Large intestine (tissue), 3 donors: ENCODE results near the gene LIPH. TPM values are rescaled to one million over a fixed set of nuclear protein-coding genes. Genes with fewer than 3 reads are reported as not detected.
"Not testable (repeated sequence)": the region's sequence is repeated elsewhere in the genome, so short reads cannot be mapped to it uniquely, and the experiment has no call there.

Experiments
- DNase-seq, 2 donors: peaks; one replicate each; pipeline versions ENCODE4 v3.0.0 to v3.0.0-alpha.2; 2013
- H3K27ac ChIP-seq: one replicate; pipeline ENCODE4 v1.5.1; 2013; ENCODE audit warnings: low read length
- H3K27me3 ChIP-seq: 2 replicates; pipeline ENCODE4 v1.6.1; 2013; ENCODE audit warnings: low read length; ENCODE audit not compliant: control insufficient read depth, insufficient read depth
- H3K36me3 ChIP-seq: 2 replicates; pipeline ENCODE4 v1.6.1; 2013; ENCODE audit warnings: low read length; ENCODE audit not compliant: control insufficient read depth, insufficient read depth
- H3K4me1 ChIP-seq: one replicate; pipeline ENCODE4 v1.6.1; 2013; ENCODE audit warnings: low read length; ENCODE audit not compliant: control insufficient read depth, insufficient read depth
- H3K4me3 ChIP-seq: one replicate; pipeline ENCODE4 v1.5.1; 2013; ENCODE audit warnings: low read length
- H3K9me3 ChIP-seq: one replicate; pipeline ENCODE4 v1.6.1; 2013; ENCODE audit warnings: mild to moderate bottlenecking, low read depth, low read length, moderate library complexity; ENCODE audit not compliant: control insufficient read depth
- WGBS: methylation state at CpG from one replicate; pipeline ENCODE4 v1.1.5; 2013; ENCODE audit warnings: low lambda C conversion rate; ENCODE audit not compliant: insufficient coverage; 5-methylcytosine and 5-hydroxymethylcytosine counted together
- polyA plus RNA-seq: library from polyadenylated mRNA; unstranded; fragments of 120-200 nt; gene quantifications from one replicate; pipeline ENCODE4 v1.2.1, GENCODE V29; 2013

The LIPH gene
- polyA plus RNA-seq, 1 donor = 6.9 TPM

DNA sequence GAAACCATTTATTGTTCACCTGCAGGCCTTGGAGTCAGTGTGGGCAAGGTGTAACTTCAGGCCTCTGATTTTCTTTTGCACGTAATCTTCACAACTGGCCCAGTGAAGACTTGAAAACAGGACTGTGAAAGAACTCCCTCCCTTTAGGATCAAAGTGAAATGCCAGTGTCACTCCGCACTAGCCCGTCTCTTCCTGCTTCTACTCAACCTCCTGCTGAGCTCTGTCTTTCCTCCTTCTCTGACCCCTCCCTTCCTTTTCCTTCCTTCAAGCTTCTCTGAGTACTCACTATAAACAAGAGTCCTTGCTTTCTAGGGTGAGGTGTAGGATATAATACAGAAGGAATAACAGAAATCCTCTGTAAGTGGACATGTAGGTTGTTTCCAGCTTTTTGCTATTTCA, 82.1 kb downstream of the LIPH start:
- H3K36me3 ChIP-seq = peaks cover 66% of the 10 kb centered on the region

DNA sequence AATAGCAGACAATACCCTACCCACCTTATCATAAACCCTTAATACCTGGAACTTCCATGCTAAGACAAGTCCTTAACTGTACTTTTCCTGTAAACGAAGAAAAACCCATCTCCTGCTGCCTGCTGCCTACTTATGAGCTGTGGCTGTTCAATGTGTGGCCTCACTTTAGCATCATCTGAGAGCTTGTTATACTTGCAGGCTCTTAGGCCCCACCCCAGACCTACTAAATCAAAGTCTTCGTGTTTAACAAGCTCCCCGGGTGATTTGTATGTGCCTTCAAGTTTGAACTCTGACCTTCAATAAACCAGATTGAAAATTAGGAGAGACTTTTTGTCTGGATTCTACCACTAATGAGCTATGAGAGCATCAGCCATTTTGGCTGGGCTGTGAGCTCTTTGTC, 82.8 kb downstream of the LIPH start:
- Histone ChIP-seq H3K27me3 (no peaks in the 10 kb centered on the region), H3K9me3 (no peaks in the 10 kb centered on the region), H3K4me3 (no peak overlapping the region), H3K4me1 (no peaks in the 10 kb centered on the region), H3K27ac (no peak overlapping the region), H3K36me3 (peaks cover 65% of the 10 kb centered on the region)
- WGBS = no CpG with 5 or more reads among the region's 3 CpGs
- no peak for DNase-seq

More for the DNA sequence above, 82.1 kb downstream of the LIPH start:
- no peak overlapping the region for H3K4me3 ChIP-seq
- no peaks in the 10 kb centered on the region for H3K27me3 ChIP-seq
- 94% methylated on average over 3 of the region's 3 CpGs for WGBS
- no peaks in the 10 kb centered on the region for H3K4me1 ChIP-seq
- no peaks in the 10 kb centered on the region for H3K9me3 ChIP-seq
- H3K27ac ChIP-seq = no peak overlapping the region
- no peak for DNase-seq

DNA sequence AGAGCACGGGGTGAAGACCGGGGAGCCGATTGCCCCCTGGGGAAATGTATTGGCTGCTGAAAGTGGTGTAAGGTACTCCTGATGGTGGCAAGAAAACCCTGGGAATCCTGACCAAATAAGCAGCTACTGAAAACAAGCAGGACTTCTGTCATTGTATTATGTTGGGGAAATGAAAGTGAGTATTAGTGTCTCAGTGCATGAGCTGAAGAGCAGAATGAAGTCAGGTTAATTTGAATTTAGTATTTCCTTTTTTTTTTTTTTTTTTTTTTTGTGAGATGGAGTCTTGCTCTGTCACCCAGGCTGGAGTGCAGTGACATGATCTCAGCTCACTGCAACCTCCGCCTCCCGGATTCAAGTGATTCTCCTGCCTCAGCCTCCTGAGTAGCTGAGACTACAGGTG, 86.3 kb downstream of the LIPH start:
- H3K4me1 ChIP-seq, H3K9me3 ChIP-seq, H3K27me3 ChIP-seq, DNase-seq, H3K4me3 ChIP-seq, H3K27ac ChIP-seq: not testable (repeated sequence)
- no CpG with 5 or more reads among the region's 5 CpGs for WGBS
- H3K36me3 ChIP-seq = peaks cover 62% of the 10 kb centered on the region

DNA sequence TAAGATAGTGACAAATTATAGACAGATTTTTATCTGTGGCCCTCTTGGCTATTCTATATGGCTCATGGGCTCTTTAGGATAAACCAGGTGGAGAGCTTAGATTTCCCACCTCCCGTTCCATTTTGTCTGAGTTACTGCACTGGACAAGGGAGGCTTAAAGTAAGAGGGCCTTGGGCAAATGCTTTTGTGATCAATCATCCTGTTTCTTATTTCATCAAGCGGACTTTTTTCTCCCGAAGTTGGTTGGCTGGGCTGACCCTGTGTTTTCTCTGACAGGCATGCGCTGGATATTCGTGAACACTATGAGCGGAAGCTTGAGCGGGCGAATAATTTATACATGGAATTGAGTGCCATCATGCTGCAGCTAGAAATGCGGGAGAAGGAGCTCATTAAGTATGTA, 86.9 kb downstream of the LIPH start:
- WGBS = no CpG with 5 or more reads among the region's 9 CpGs
- peaks cover 62% of the 10 kb centered on the region for H3K36me3 ChIP-seq
- H3K4me3 ChIP-seq = no peak overlapping the region
- no peaks in the 10 kb centered on the region for H3K9me3 ChIP-seq
- H3K27me3 ChIP-seq = no peaks in the 10 kb centered on the region
- H3K27ac ChIP-seq = no peak overlapping the region
- DNase-seq = no peak
- no peaks in the 10 kb centered on the region for H3K4me1 ChIP-seq

DNA sequence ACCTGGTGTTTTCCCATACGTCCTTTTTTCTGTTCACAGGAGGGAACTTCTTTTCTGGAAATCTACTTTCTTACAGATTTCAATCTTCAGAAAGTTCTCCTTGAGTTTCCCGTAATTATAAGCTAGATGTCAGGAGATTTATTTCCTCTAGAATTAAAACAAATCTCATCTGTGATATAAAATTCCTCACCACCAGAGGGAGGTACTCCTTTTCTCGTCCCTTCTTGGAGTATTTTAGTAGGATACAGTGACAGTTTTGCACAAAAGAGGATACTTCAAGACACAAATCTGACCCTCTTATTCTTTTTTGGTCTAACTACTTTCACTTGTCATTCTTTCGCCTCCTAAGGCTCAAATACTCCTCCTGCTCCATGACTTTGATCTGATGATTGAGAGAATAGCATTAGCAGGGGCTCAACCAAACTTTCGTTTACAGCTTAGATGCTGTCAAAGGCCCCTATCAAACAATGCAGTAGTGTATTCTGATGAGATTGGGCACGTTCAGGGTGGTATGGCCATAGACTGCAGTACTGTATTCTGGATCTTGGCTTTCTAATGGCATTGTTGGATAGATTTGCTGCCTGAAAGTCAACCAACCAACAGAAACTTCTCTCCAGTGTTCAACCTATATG, 91.6 kb downstream of the LIPH start:
- Histone ChIP-seq H3K4me3 (no peak overlapping the region), H3K4me1 (no peaks in the 10 kb centered on the region), H3K36me3 (peaks cover 48% of the 10 kb centered on the region), H3K27me3 (no peaks in the 10 kb centered on the region), H3K9me3 (no peaks in the 10 kb centered on the region), H3K27ac (no peak overlapping the region)
- DNase-seq = no peak
- 100% methylated on average over 1 of the region's 6 CpGs for WGBS

DNA sequence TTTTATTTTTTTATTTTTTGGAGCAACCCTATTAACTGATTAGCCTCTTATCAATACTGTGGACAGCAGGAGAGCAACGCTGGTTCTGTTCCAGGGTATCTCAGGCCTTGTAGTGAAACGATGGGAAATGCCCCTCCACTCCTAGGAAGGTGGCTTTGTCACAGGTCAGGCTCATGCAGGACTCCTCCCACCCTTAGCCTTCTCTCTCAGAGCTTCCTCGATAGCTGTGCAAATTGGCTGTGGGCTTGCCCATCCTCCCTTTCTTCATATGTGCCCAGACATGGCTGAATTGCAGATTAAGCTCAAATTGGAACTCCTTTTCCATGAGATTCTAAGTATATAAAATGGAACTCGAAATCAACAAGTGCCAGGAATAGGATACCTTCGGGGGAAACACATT, 92.1 kb downstream of the LIPH start:
- Histone ChIP-seq H3K4me3 (no peak overlapping the region), H3K27ac (no peak overlapping the region), H3K27me3 (no peaks in the 10 kb centered on the region), H3K4me1 (no peaks in the 10 kb centered on the region), H3K9me3 (no peaks in the 10 kb centered on the region), H3K36me3 (peaks cover 44% of the 10 kb centered on the region)
- no peak for DNase-seq
- WGBS = 100% methylated on average over 1 of the region's 5 CpGs

DNA sequence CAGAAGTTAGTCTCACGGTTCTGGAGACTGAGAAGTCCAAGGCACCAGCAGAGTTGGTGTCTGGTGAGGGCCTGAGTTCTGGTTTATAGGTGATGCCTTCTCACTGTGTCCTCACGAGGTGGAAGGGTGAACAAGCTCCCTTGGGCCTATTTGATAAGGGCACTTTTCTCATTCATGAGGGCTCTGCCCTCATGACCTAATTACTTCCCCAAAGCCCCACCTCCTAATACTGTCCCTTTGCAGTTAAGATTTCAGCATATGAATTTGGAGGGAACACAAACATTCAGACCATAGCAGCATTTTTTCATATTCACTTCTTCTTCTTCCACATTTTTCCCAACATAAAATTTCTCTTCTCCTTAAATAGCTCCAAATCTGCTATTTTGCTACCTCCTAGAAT, 95.0 kb downstream of the LIPH start:
- no CpG with 5 or more reads among the region's 2 CpGs for WGBS
- no peaks in the 10 kb centered on the region for H3K27me3 ChIP-seq
- no peak overlapping the region for H3K4me3 ChIP-seq
- DNase-seq = no peak
- no peak overlapping the region for H3K27ac ChIP-seq
- no peaks in the 10 kb centered on the region for H3K4me1 ChIP-seq
- no peaks in the 10 kb centered on the region for H3K9me3 ChIP-seq
- peaks cover 31% of the 10 kb centered on the region for H3K36me3 ChIP-seq

Other genes starting within 250 kb of the LIPH start
- gene MAP3K13, start 189.5 kb downstream of the LIPH start, polyA plus RNA-seq = 52.3 TPM
- 74.2 TPM for gene TMEM41A, start 53.6 kb downstream of the LIPH start, polyA plus RNA-seq
- 34.6 TPM for gene SENP2, start 33.7 kb upstream of the LIPH start, polyA plus RNA-seq